Bronchial epithelial cell (primary cell): ENCODE results near the gene MCTP2. TPM values are rescaled to one million over a fixed set of nuclear protein-coding genes. Genes with fewer than 3 reads are reported as not detected.
"Not testable (repeated sequence)": the region's sequence is repeated elsewhere in the genome, so short reads cannot be mapped to it uniquely, and the experiment has no call there.

ENCODE experiments used
- DNase-seq: peaks from one replicate; pipeline ENCODE4 v3.0.0-alpha.2; 2010; ENCODE audit warnings: low read depth
- FAIRE-seq: peaks from 2 replicates; lab custom pipeline; 2011; peaks lifted over from hg19 to GRCh38; lab: Jason Lieb, UNC
- H3K27me3 ChIP-seq: 2 replicates; pipeline ENCODE4 v1.5.1; 2011; ENCODE audit warnings: low read length; ENCODE audit not compliant: control insufficient read depth, insufficient read depth
- H3K36me3 ChIP-seq: 2 replicates; pipeline ENCODE4 v1.5.1; 2011; ENCODE audit warnings: low read length; ENCODE audit not compliant: control insufficient read depth, insufficient read depth
- H3K4me3 ChIP-seq: 2 replicates; pipeline ENCODE4 v1.5.1; 2011; ENCODE audit warnings: mild to moderate bottlenecking, low read depth, low read length, control low read depth
- total RNA-seq: library from RNA; depleted of rRNA; stranded (reverse); fragments of >200 nt; gene quantifications from 2 replicates; pipeline ENCODE4 v1.2.1, GENCODE V29; 2014
- TF ChIP-seq, protein P1 (sequence below): IDR thresholded peaks from 2 replicates; pipeline ENCODE4 v1.5.1; 2011; ENCODE audit warnings: mild to moderate bottlenecking, moderate library complexity, low read length, control low read depth, inconsistent platforms; ENCODE audit not compliant: insufficient read depth, severe bottlenecking

Gene MCTP2
- total RNA-seq, 1 donor from 2014 or later: 20.0 TPM

DNA sequence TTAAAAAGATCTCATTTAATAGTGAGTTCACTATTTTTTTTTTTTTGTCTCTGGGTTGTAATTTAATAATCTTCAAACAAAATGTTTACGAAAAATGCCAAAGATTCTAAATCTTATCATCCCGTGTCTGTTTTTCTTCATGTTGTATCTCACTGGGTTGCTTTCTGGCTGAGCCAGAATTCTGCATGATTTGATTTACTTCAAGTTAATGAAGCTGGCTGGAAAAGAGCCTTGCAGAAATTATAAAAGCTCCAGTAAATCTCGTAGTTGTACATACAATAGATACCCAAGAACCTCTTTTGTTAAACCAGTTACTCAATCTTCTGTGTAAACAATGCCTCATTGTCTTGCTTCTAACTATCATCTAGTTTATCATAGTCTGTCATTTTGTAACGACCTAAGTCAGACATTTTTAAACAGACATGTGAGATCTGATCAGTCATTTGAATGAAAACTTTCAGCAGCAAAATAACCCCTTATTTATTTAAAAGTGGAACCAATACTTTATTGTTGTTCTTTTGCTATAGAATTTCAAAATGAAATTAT, 249.0 kb downstream of the MCTP2 start:
- TF ChIP-seq, protein P1, sequence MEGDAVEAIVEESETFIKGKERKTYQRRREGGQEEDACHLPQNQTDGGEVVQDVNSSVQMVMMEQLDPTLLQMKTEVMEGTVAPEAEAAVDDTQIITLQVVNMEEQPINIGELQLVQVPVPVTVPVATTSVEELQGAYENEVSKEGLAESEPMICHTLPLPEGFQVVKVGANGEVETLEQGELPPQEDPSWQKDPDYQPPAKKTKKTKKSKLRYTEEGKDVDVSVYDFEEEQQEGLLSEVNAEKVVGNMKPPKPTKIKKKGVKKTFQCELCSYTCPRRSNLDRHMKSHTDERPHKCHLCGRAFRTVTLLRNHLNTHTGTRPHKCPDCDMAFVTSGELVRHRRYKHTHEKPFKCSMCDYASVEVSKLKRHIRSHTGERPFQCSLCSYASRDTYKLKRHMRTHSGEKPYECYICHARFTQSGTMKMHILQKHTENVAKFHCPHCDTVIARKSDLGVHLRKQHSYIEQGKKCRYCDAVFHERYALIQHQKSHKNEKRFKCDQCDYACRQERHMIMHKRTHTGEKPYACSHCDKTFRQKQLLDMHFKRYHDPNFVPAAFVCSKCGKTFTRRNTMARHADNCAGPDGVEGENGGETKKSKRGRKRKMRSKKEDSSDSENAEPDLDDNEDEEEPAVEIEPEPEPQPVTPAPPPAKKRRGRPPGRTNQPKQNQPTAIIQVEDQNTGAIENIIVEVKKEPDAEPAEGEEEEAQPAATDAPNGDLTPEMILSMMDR: no peak
- no peaks in the 10 kb centered on the region for H3K27me3 ChIP-seq
- peak; percentile 29 for DNase-seq
- peaks cover 4% of the 10 kb centered on the region for H3K36me3 ChIP-seq
- FAIRE-seq: no peak
- H3K4me3 ChIP-seq: no peak overlapping the region

DNA sequence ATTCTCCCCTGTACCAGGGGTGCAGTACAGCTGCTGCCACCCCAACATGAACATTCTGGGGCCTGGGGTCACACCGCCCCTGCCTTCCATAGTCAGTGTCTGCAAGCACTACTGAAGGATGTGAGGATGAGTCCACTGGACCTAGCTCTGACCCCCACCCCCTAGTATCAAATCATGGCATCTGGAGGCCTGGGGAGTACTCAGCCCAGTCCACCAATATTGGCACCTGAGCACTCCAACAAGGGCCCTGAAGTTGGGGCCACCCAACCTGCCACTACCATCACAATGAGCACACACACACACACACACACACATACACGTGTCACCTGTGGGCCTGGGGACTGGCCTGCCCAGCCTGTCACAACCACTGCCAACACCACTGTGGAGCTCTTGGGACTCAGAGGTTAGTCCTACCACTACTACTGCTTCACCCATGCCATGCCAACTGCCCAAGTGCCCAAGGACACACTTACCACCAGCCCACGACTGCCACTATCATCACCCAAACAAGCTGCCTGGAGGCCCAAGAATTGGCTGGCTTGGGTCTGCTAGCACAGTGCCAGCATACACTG, 253.9 kb downstream of the MCTP2 start:
- FAIRE-seq: no peak
- TF ChIP-seq, protein P1: no peak
- DNase-seq: no peak

DNA sequence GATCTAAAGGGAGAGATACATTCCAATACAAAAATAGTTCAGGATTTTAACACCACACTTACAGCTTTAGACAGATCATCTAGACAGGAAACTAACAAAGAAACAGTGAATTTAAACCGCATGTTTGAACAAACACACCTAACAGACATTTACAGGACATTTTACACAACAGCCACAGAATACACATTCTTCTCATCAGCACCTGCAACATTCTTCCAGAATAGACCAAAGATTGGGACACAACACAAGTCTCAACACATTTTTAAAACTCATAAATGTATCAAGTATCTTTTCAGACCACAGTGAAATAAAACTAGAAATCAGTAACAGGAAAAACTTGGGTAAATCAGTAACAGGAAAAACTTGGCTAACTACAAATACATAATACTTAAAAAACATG, 256.3 kb downstream of the MCTP2 start:
- DNase-seq (peak; percentile 83), FAIRE-seq (no peak)
- Histone ChIP-seq H3K4me3 (no peak overlapping the region), H3K36me3 (no peaks in the 10 kb centered on the region), H3K27me3 (no peaks in the 10 kb centered on the region)
- TF ChIP-seq, protein P1: no peak

More for the DNA sequence above, 253.9 kb downstream of the MCTP2 start:
- Histone ChIP-seq H3K27me3 (no peaks in the 10 kb centered on the region), H3K36me3 (no peaks in the 10 kb centered on the region), H3K4me3 (no peak overlapping the region)

DNA sequence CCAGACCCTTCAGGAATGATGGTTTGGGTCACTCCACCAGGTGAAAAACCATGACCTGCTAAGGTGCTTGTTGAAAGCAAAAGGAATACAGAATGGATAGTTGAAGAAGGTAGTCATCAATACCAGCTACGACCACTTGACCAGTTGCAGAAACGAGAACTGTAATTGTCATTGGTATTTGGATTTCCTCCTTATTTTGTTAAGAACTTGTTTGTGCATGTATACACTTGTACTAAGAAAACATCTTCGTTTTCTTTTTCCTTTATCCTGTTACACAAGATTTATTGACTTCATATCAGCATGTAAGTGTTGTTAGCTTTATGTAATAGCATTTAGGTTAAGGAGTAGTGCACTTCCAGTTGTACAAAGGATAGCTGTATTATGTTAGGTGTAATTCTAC, 261.8 kb downstream of the MCTP2 start:
- Histone ChIP-seq H3K27me3 (no peaks in the 10 kb centered on the region), H3K36me3 (no peaks in the 10 kb centered on the region), H3K4me3 (no peak overlapping the region)
- TF ChIP-seq, protein P1: no peak
- DNase-seq (peak; percentile 89), FAIRE-seq (no peak)

DNA sequence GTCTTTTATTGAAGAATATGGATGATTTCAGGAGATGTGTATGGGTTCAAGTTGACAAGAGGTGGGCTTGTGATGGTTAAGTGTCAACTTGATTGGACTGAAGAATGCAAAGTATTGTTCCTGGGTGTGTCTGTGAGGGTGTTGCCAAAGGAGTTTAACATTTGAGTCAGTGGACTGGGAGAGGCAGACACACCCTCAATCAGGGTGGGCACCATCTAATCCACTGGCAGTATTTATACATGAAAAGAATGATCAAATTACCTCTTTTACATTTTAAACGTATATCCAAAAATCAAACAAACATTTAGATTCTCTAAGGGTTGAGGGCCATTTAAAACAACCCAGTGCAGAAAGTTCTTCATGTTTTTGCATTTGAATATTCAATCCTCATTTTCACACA, 262.2 kb downstream of the MCTP2 start:
- H3K4me3 ChIP-seq, FAIRE-seq, H3K27me3 ChIP-seq, H3K36me3 ChIP-seq, DNase-seq: not testable (repeated sequence)

DNA sequence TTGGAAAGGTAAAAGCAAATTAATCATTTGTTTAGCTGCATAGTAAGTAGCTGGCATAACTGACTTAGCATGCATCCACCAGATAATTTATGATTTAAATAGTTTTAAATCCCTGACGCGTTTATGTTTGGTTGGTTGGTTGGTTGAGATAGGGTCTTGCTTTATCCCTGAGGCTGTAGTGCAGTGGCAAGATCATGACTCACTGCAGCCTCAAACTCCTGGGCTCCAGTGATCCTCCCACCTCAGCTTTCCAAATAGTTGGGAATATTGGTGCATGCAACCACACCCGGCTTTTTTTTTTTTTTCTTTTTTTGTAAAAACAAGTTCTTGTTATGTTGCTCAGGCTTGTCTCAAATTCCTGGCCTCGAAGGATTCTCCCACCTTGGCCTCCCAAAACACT, 263.4 kb downstream of the MCTP2 start:
- DNase-seq (peak; percentile 82), FAIRE-seq (no peak)
- H3K27me3 ChIP-seq: no peaks in the 10 kb centered on the region

More for the DNA sequence above, 263.4 kb downstream of the MCTP2 start:
- Histone ChIP-seq H3K36me3 (no peaks in the 10 kb centered on the region), H3K4me3 (no peak overlapping the region)
- TF ChIP-seq, protein P1: no peak
